Caco-2 (cell line): ENCODE data around the gene RCSD1. TPM values are rescaled to one million over a fixed set of nuclear protein-coding genes. Genes with fewer than 3 reads are reported as not detected.

Experiments
- BruUV-seq: library from RNA; stranded (reverse); fragments of 400-500 nt; replicated peaks from 2 replicates; lab custom pipeline; 2021; lab: Mats Ljungman, UMichigan
- CTCF ChIA-PET: fragments of 300-600 bp; sonication (Branson Sonifier 250); formaldehyde crosslinking; loops from one replicate; lab custom pipeline; 2022; ENCODE audit warnings: antibody characterized with exemption; lab: Charles Lee
- POLR2A ChIA-PET: fragments of 300-600 bp; sonication (Branson Sonifier 250); formaldehyde crosslinking; loops from one replicate; lab custom pipeline; 2022; ENCODE audit warnings: antibody characterized with exemption; lab: Charles Lee
- DNase-seq, 2 experiments: peaks; one replicate each; pipeline versions ENCODE4 v3.0.0 to v3.0.0-alpha.2; 2020 to 2022
- H3K27me3 ChIP-seq: replicated peaks from 2 replicates; pipeline ENCODE4 v1.6.0; 2011; ENCODE audit warnings: low read length; ENCODE audit not compliant: control insufficient read depth, insufficient read depth
- H3K36me3 ChIP-seq: 2 replicates; pipeline ENCODE4 v1.5.1; 2011; ENCODE audit warnings: low read length; ENCODE audit not compliant: control insufficient read depth, insufficient read depth
- H3K4me1 ChIP-seq: fragments of 250-450 bp; sonication (Bioruptor Pico); 2 replicates; pipeline ENCODE4 v1.5.1; 2020; ENCODE audit warnings: mild to moderate bottlenecking
- H3K4me3 ChIP-seq: 2 replicates; pipeline ENCODE4 v1.5.1; 2011; ENCODE audit warnings: low read depth, mild to moderate bottlenecking, control low read depth, low read length
- H3K9me3 ChIP-seq: fragments of 250-450 bp; sonication (Bioruptor Pico); 2 replicates; pipeline ENCODE4 v1.5.1; 2020; ENCODE audit warnings: mild to moderate bottlenecking, moderate library complexity
- H3K27ac Mint-ChIP-seq: one replicate; pipeline ENCODE4 v1.8.0; 2022; ENCODE audit warnings: mixed read lengths; ENCODE audit not compliant: unreplicated experiment
- H3K27me3 Mint-ChIP-seq: one replicate; pipeline ENCODE4 v1.8.0; 2022; ENCODE audit warnings: mixed read lengths; ENCODE audit not compliant: insufficient read depth, unreplicated experiment
- H3K36me3 Mint-ChIP-seq: one replicate; pipeline ENCODE4 v1.8.0; 2022; ENCODE audit warnings: mild to moderate bottlenecking, mixed read lengths; ENCODE audit not compliant: insufficient read depth, unreplicated experiment
- H3K4me1 Mint-ChIP-seq: one replicate; pipeline ENCODE4 v1.8.0; 2022; ENCODE audit warnings: low read depth, mixed read lengths; ENCODE audit not compliant: unreplicated experiment
- H3K4me3 Mint-ChIP-seq: one replicate; pipeline ENCODE4 v1.8.0; 2022; ENCODE audit warnings: mild to moderate bottlenecking, moderate library complexity, mixed read lengths; ENCODE audit not compliant: unreplicated experiment
- H3K9me3 Mint-ChIP-seq: one replicate; pipeline ENCODE4 v1.8.0; 2022; ENCODE audit warnings: mixed read lengths; ENCODE audit not compliant: unreplicated experiment
- intact Hi-C: fragments of 100-400 bp; cut with micrococcal nuclease; formaldehyde crosslinking; loops from one replicate; pipeline ENCODE4 v1.10.0; 2022; ENCODE audit not compliant: unreplicated experiment
- total RNA-seq: library from RNA; stranded (reverse); gene quantifications from 2 replicates; pipeline ENCODE4 v1.2.3, GENCODE V29; 2022
- TF ChIP-seq, protein P1 (sequence below), 2 experiments: fragments of 200-600 bp in 1 of 2; IDR thresholded peaks; 1 replicate in 1 of 2; 2 replicates in 1 of 2; pipeline versions ENCODE4 v1.5.1 to v1.8.0; 2011 to 2022; ENCODE audit warnings: antibody characterized with exemption in 1 of 2, control low read depth in 1 of 2, inconsistent platforms in 1 of 2, low read depth in 1 of 2, low read length in 1 of 2, mild to moderate bottlenecking in 1 of 2, moderate library complexity in 1 of 2; ENCODE audit not compliant: insufficient read depth in 1 of 2, severe bottlenecking in 1 of 2, unreplicated experiment in 1 of 2

The RCSD1 gene
- total RNA-seq, 1 experiment from 2014 or later = not detected

DNA sequence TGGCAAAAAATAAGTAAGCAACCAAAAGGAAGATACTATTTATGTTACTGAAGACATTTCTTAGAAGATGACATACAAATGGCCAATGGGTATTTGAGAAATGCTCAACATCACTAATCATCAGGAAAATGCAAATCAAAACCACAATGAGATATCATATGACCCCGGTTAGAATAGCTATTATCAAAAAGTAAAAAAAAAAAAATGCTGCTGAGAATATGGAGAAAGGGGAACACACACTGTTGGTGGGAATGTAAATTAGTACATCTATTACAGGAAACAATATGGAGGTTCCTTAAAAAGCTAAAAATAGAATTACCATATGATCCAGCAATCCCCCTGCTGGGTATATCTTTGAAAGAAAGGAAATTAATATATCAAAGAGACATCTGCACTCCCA lies 42.2 kb upstream of the RCSD1 start:
- Mint-ChIP-seq H3K27me3 (no peaks in the 10 kb centered on the region), H3K9me3 (no peaks in the 10 kb centered on the region), H3K4me3 (no peak overlapping the region), H3K27ac (no peak overlapping the region), H3K4me1 (no peaks in the 10 kb centered on the region), H3K36me3 (no peaks in the 10 kb centered on the region)
- CTCF ChIA-PET = interaction anchor here (0.7 kb wide), 2 partner anchors 13 to 24 kb away, joined by 3 to 4 read pairs; no protein-coding TSS in a partner anchor
- no peaks in the 10 kb centered on the region for H3K4me1 ChIP-seq
- no peaks in the 10 kb centered on the region for H3K27me3 ChIP-seq
- TF ChIP-seq, protein P1, sequence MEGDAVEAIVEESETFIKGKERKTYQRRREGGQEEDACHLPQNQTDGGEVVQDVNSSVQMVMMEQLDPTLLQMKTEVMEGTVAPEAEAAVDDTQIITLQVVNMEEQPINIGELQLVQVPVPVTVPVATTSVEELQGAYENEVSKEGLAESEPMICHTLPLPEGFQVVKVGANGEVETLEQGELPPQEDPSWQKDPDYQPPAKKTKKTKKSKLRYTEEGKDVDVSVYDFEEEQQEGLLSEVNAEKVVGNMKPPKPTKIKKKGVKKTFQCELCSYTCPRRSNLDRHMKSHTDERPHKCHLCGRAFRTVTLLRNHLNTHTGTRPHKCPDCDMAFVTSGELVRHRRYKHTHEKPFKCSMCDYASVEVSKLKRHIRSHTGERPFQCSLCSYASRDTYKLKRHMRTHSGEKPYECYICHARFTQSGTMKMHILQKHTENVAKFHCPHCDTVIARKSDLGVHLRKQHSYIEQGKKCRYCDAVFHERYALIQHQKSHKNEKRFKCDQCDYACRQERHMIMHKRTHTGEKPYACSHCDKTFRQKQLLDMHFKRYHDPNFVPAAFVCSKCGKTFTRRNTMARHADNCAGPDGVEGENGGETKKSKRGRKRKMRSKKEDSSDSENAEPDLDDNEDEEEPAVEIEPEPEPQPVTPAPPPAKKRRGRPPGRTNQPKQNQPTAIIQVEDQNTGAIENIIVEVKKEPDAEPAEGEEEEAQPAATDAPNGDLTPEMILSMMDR (IDR thresholded peaks at IDR 0.05; ENCODE audit: insufficient read depth in 1 of 2, low read depth in 1 of 2, low read length in 1 of 2, severe bottlenecking in 1 of 2, unreplicated experiment in 1 of 2) = no peak
- no peak overlapping the region for H3K4me3 ChIP-seq
- DNase-seq = no peak
- POLR2A ChIA-PET = no interaction called here
- BruUV-seq = no TSS peak
- intact Hi-C loops = no loop called here
- no peaks in the 10 kb centered on the region for H3K36me3 ChIP-seq
- H3K9me3 ChIP-seq = no peaks in the 10 kb centered on the region

DNA sequence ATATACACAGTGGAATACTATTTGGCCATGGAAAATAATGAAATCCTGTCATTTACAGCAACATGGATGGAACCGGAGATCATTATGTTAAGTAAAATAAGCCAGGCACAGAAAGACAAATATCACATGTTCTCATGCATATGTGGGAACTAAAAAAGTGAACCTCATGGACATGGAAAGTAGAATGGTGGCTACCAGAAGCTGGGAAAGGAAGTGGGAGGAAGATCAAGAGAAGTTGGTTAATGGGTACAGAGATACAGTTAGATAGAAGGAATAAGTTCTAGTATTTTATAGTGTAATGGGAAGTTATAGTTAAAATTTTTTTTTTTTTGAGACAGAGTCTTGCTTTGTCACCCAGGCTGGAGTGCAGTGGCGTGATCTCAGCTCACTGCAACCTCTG lies 41.7 kb upstream of the RCSD1 start:
- H3K4me3 Mint-ChIP-seq = no peak overlapping the region
- Histone ChIP-seq H3K4me3 (no peak overlapping the region), H3K27me3 (no peaks in the 10 kb centered on the region), H3K9me3 (no peaks in the 10 kb centered on the region), H3K36me3 (no peaks in the 10 kb centered on the region), H3K4me1 (no peaks in the 10 kb centered on the region)
- no peaks in the 10 kb centered on the region for H3K27me3 Mint-ChIP-seq
- CTCF ChIA-PET = interaction anchor here (0.7 kb wide), 1 partner anchor 24 kb away, joined by 4 read pairs; no protein-coding TSS in a partner anchor
- intact Hi-C loops = no loop called here
- no peak for DNase-seq
- no peaks in the 10 kb centered on the region for H3K36me3 Mint-ChIP-seq
- no TSS peak for BruUV-seq
- H3K27ac Mint-ChIP-seq = no peak overlapping the region
- no peaks in the 10 kb centered on the region for H3K9me3 Mint-ChIP-seq
- H3K4me1 Mint-ChIP-seq = no peaks in the 10 kb centered on the region
- POLR2A ChIA-PET = no interaction called here
- TF ChIP-seq, protein P1 (IDR thresholded peaks at IDR 0.05; ENCODE audit: insufficient read depth in 1 of 2, low read depth in 1 of 2, low read length in 1 of 2, severe bottlenecking in 1 of 2, unreplicated experiment in 1 of 2) = no peak

DNA sequence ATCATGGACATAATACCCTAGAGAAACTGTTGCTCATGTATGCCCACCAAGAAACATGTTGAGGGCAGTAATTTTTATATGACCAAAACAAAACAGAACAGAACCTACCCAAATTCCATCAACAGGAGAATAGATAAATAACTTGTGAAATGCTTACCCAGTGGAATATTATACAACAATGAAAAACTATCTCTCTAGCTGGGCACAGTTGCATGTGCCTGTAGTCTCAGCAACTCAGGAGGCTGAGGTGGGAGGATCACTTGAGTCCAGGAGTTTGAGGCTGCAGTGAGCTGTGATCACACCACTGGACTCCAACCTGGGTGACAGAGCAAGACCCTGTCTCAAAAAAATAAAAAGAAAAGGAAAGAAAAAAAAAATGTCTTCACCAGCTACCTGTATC lies 37.6 kb upstream of the RCSD1 start:
- Histone ChIP-seq H3K4me3 (no peak overlapping the region), H3K36me3 (no peaks in the 10 kb centered on the region), H3K9me3 (no peaks in the 10 kb centered on the region), H3K4me1 (no peaks in the 10 kb centered on the region), H3K27me3 (no peaks in the 10 kb centered on the region)
- CTCF ChIA-PET = no interaction called here
- TF ChIP-seq, protein P1 (IDR thresholded peaks at IDR 0.05; ENCODE audit: insufficient read depth in 1 of 2, low read depth in 1 of 2, low read length in 1 of 2, severe bottlenecking in 1 of 2, unreplicated experiment in 1 of 2) = no peak
- no peak overlapping the region for H3K4me3 Mint-ChIP-seq
- no peaks in the 10 kb centered on the region for H3K36me3 Mint-ChIP-seq
- H3K27ac Mint-ChIP-seq = no peak overlapping the region
- POLR2A ChIA-PET = no interaction called here
- no TSS peak for BruUV-seq
- intact Hi-C loops = no loop called here
- H3K4me1 Mint-ChIP-seq = no peaks in the 10 kb centered on the region
- H3K27me3 Mint-ChIP-seq = peaks cover 6% of the 10 kb centered on the region
- DNase-seq = no peak
- no peaks in the 10 kb centered on the region for H3K9me3 Mint-ChIP-seq
